Fibroblast of lung (primary cell): ENCODE data around the gene CLN3.
"Not testable (repeated sequence)": the region's sequence is repeated elsewhere in the genome, so short reads cannot be mapped to it uniquely, and the experiment has no call there.

Source experiments
- CTCF ChIP-seq, 2 donors: IDR thresholded peaks in 1 of 2; conservative IDR thresholded peaks in 1 of 2; 1 replicate in 1 of 2; 2 replicates in 1 of 2; pipeline ENCODE4 v1.5.1; 2011 to 2012; ENCODE audit warnings: low read length in 2 of 2, control low read depth in 1 of 2, inconsistent platforms in 1 of 2, low read depth in 1 of 2, mild to moderate bottlenecking in 1 of 2
- EZH2 ChIP-seq: IDR thresholded peaks from 2 replicates; pipeline ENCODE4 v1.5.1; 2012; ENCODE audit warnings: low read length, control low read depth, mild to moderate bottlenecking; ENCODE audit errors: missing control alignments

- TF ChIP-seq CTCF (conservative IDR thresholded peaks at IDR 0.05 in 1 of 2, IDR thresholded peaks at IDR 0.05 in 1 of 2; ENCODE audit: low read depth in 1 of 2, low read length in 2 of 2); EZH2: not testable (repeated sequence)
Measured at GRCh38 chr16:28483361-28483760, 8.5 kb downstream of the CLN3 start.
